GM12892 (cell line): ENCODE results near the gene CNGA4.

Experiments used
- POLR2A ChIP-seq: IDR thresholded peaks from 2 replicates; pipeline ENCODE4 v1.6.1; 2011; ENCODE audit warnings: low read depth, low read length, control low read depth
- POLR2AphosphoS5 ChIP-seq: IDR thresholded peaks from 2 replicates; pipeline ENCODE4 v1.6.1; 2011; ENCODE audit warnings: low read depth, low read length, control low read depth
- TAF1 ChIP-seq: IDR thresholded peaks from 2 replicates; pipeline ENCODE4 v1.6.1; 2011; ENCODE audit warnings: low read depth, mild to moderate bottlenecking, control low read depth, low read length, borderline replicate concordance

DNA sequence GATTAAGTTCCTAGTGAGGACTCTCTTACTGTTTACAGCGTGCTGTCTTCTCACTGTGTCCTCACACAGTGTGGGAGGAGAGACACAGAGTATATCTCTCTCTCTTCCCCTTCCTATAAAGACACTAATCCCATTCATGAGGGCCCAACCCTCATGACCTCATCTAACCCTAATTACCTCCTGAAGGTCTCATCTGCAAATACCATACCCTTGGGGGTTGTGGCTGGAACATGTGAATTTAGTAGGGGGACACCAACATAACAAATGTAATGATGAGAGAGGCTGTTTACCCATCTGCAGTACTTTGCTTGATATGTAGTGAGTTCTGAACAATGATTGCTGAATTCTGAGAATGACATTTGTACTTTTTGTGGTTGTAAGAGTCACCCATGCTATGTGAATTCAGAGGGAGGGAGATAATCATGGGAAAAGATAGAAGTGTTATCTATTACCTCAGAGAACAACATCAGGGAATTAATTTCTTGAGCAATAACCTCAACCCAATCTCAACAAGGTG, 44.8 kb upstream of the CNGA4 start:
- TF ChIP-seq POLR2A (no peak), POLR2AphosphoS5 (no peak), TAF1 (no peak)
